Activated CD4-positive, alpha-beta memory T cell treated with anti-CD3 and anti-CD28 coated beads, Interleukin-2, amount 10 ng/mL, durations not matched to agents 7 days and 5 days (primary cell): ENCODE data around the gene SELENOI. TPM values are rescaled to one million over a fixed set of nuclear protein-coding genes. Genes with fewer than 3 reads are reported as not detected.
A peak's percentile ranks its signal among the peaks of the same experiment; 100 is the strongest.
"Not testable (repeated sequence)": the region's sequence is repeated elsewhere in the genome, so short reads cannot be mapped to it uniquely, and the experiment has no call there.

ENCODE experiments used
- CTCF ChIA-PET: fragments of 350-600 bp; sonication (Branson Sonifier 250); formaldehyde crosslinking; loops from one replicate; lab custom pipeline; 2021; ENCODE audit warnings: antibody characterized with exemption, inconsistent platforms; lab: Charles Lee
- POLR2A ChIA-PET: fragments of 350-600 bp; sonication (Branson Sonifier 250); formaldehyde crosslinking; loops from one replicate; lab custom pipeline; 2021; ENCODE audit warnings: antibody characterized with exemption; lab: Charles Lee
- DNase-seq: peaks from one replicate; pipeline ENCODE4 v3.0.0-alpha.2; 2020
- H3K27ac Mint-ChIP-seq: one replicate; pipeline ENCODE4 v1.8.0; 2021; ENCODE audit warnings: mild to moderate bottlenecking, mixed read lengths
- H3K27me3 Mint-ChIP-seq: one replicate; pipeline ENCODE4 v1.8.0; 2021; ENCODE audit warnings: mixed read lengths
- H3K36me3 Mint-ChIP-seq: one replicate; pipeline ENCODE4 v1.8.0; 2021; ENCODE audit warnings: low read depth, mixed read lengths
- H3K4me1 Mint-ChIP-seq: one replicate; pipeline ENCODE4 v1.8.0; 2021; ENCODE audit warnings: mixed read lengths
- H3K4me3 Mint-ChIP-seq: one replicate; pipeline ENCODE4 v1.8.0; 2021; ENCODE audit warnings: mild to moderate bottlenecking, mixed read lengths
- H3K9me3 Mint-ChIP-seq: one replicate; pipeline ENCODE4 v1.8.0; 2021; ENCODE audit warnings: mixed read lengths
- total RNA-seq, 2 experiments: library from RNA; stranded (reverse); gene quantifications; one replicate each; pipeline ENCODE4 v1.2.3, GENCODE V29; 2021

SELENOI gene
- total RNA-seq, 2 experiments from 2014 or later, result 22.9 to 31.4 TPM

DNA sequence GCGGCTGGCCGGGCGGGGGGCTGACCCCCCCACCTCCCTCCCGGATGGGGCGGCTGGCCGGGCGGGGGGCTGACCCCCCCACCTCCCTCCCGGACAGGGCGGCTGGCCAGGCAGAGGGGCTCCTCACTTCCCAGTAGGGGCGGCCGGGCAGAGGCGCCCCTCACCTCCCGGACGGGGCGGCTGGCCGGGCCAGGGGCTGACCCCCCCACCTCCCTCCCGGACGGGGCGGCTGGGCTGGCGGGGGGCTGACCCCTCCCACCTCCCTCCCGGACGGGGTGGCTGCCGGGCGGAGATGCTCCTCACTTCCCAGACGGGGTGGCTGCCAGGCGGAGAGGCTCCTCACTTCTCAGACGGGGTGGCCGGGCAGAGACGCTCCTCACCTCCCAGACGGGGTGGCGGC lies 25.0 kb downstream of the SELENOI start:
- H3K4me1 Mint-ChIP-seq, POLR2A ChIA-PET, H3K27me3 Mint-ChIP-seq, H3K27ac Mint-ChIP-seq, CTCF ChIA-PET, DNase-seq, H3K9me3 Mint-ChIP-seq, H3K4me3 Mint-ChIP-seq: not testable (repeated sequence)
- H3K36me3 Mint-ChIP-seq, result peaks cover 62% of the 10 kb centered on the region

DNA sequence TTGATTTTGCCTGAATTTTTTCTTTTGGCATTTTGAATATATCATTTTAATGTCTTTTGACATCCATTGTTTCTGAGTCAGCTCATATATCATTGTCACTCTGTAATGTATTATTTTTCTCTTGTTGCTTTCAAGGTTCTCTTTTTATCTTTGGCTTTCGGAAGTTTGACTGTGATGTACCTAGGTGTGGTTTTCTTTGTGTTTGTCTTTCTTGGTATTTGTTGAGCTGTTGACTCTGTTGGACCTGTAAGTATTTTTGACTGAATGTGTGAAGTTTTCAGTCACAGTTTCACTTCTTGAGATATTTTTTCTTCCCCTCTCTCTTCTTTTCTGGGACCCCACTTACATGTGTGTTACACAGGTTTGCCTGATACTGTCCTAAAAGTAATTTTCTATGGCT lies 30.9 kb downstream of the SELENOI start:
- ChIA-PET CTCF (no interaction called here), POLR2A (interaction anchor here (1.2 kb wide), 1 partner anchor 31 kb away, joined by 4 read pairs; the partner anchor contains the start of gene SELENOI)
- Mint-ChIP-seq H3K4me3 (peak overlapping the region; percentile 36), H3K36me3 (peaks cover 51% of the 10 kb centered on the region), H3K9me3 (no peaks in the 10 kb centered on the region), H3K27me3 (no peaks in the 10 kb centered on the region), H3K27ac (peak overlapping the region; percentile 69), H3K4me1 (peaks cover 18% of the 10 kb centered on the region)
- no peak for DNase-seq

DNA sequence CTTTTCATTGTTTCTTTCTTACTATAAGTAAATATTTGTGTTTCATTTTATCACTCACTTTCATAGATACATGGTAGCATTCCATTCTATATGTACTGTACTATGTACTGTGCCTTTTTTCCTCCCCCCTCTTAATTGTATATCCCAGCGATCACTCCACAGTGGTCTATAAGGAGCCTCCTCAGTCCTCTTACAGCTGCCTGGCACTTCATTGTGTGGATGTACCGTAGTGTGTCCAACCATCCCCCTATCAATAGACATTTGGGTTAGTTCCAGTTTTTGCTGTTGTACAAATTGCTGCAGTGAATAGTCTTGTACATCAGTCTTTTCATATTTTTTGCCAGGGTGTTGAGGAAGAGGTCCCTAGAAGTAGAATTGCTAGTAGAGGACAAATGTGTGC lies 34.3 kb downstream of the SELENOI start:
- H3K36me3 Mint-ChIP-seq, result peaks cover 44% of the 10 kb centered on the region
- no peak overlapping the region for H3K27ac Mint-ChIP-seq
- CTCF ChIA-PET, result no interaction called here
- H3K9me3 Mint-ChIP-seq, result no peaks in the 10 kb centered on the region
- DNase-seq, result no peak
- POLR2A ChIA-PET, result no interaction called here
- peaks cover 26% of the 10 kb centered on the region for H3K4me1 Mint-ChIP-seq
- no peaks in the 10 kb centered on the region for H3K27me3 Mint-ChIP-seq
- no peak overlapping the region for H3K4me3 Mint-ChIP-seq

DNA sequence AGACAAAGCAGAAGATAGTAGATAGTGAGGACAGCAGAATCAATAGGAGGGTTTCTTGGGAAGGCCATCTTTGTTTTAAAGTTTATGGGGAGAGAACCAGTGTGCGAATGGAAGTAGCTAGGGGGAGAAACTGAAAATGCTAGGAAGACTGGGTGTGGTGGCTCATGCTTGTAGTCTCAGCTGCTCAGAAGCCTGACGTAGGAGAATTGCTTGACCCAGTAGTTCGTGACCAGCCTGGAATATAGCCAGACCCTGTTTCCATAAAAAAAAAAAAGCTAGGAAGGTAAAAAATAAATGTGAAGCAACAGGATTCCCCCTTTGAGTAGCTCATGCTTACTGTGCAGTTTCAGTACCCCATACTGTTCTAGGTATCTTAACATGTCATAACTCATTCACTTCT lies 36.6 kb downstream of the SELENOI start:
- Mint-ChIP-seq H3K4me1 (peaks cover 18% of the 10 kb centered on the region), H3K9me3 (no peaks in the 10 kb centered on the region), H3K4me3 (no peak overlapping the region), H3K27me3 (no peaks in the 10 kb centered on the region), H3K27ac (no peak overlapping the region), H3K36me3 (peaks cover 42% of the 10 kb centered on the region)
- ChIA-PET POLR2A (interaction anchor here (0.8 kb wide), 1 partner anchor 37 kb away, joined by 3 read pairs; no protein-coding TSS in a partner anchor), CTCF (interaction anchor here (1.5 kb wide), 1 partner anchor 8 kb away, joined by 3 read pairs; no protein-coding TSS in a partner anchor)
- no peak for DNase-seq

DNA sequence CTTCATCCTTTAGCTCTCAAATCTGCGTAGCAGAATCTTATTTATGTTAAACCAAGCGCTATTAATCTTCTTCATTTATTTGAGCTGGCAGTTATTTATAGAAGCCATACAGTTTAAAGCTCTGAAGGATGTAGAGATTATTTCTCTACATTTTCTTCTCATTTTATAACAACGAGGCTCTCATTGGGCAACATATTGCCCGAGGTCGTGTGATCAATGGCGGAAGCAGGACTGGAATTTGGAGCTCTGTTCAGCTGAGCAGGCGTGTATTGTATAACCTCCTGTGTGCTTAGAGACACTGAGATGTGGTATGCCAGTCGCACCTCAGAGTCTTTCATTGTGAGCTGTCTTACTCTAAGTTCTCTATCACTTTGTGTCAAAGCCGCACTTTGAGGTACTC lies 38.2 kb downstream of the SELENOI start:
- ChIA-PET POLR2A (interaction anchor here (1.5 kb wide), 1 partner anchor 39 kb away, joined by 3 read pairs; the partner anchor contains the start of gene SELENOI), CTCF (no interaction called here)
- H3K4me3 Mint-ChIP-seq, result no peak overlapping the region

DNA sequence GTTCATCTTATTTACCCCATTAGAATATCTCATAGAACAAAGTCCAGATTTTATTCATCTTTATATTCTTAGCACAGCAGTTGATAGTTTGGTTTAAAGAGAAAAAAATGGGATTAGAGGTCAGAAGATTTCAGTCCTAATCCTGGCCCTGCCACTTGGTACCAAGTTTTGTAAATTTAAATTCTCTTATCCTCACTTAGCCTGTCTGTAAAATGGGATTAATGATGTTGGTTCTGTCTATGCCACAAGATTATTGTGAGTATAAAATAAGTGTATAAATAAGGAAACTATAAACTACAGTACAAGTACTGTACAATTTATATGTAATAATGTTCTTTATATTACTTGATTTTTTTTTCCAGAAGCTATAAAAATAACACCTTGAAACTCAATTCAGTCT lies 38.7 kb downstream of the SELENOI start:
- Mint-ChIP-seq H3K27ac (no peak overlapping the region), H3K9me3 (no peaks in the 10 kb centered on the region), H3K36me3 (peaks cover 36% of the 10 kb centered on the region), H3K4me1 (peaks cover 11% of the 10 kb centered on the region), H3K27me3 (no peaks in the 10 kb centered on the region), H3K4me3 (no peak overlapping the region)
- DNase-seq, result no peak
- POLR2A ChIA-PET, result no interaction called here
- CTCF ChIA-PET, result no interaction called here

More for the DNA sequence above, 38.2 kb downstream of the SELENOI start:
- DNase-seq, result no peak
- Mint-ChIP-seq H3K27ac (no peak overlapping the region), H3K27me3 (no peaks in the 10 kb centered on the region), H3K4me1 (peaks cover 10% of the 10 kb centered on the region), H3K36me3 (peaks cover 35% of the 10 kb centered on the region), H3K9me3 (no peaks in the 10 kb centered on the region)

DNA sequence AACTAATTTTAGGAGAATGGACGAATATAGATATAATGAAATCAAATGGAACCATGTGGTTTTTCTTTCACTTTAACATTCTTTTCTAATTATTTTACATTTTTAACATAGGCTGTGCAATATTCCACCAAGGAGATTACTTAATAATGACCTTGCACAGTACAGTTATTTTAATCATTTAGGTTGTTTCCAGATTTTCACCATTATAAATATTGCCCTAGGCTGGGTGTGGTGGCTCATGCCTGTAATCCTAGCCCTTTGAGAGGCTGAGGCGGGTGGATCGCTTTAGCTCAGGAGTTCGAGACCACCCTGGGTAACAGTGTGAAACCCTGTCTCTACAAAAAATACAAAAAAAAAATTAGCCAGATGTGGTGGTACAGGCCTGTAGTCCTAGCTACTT lies 41.2 kb downstream of the SELENOI start:
- DNase-seq, result no peak
- ChIA-PET POLR2A (interaction anchor here (0.8 kb wide), 1 partner anchor 40 kb away, joined by 3 read pairs; the partner anchor contains the start of gene ADGRF3), CTCF (interaction anchor here (0.7 kb wide), 2 partner anchors 41 to 1235 kb away, joined by 3 read pairs; partner anchors contain the start of gene ADGRF3)
- Mint-ChIP-seq H3K27ac (no peak overlapping the region), H3K36me3 (peaks cover 33% of the 10 kb centered on the region), H3K9me3 (no peaks in the 10 kb centered on the region), H3K4me1 (peaks cover 7% of the 10 kb centered on the region), H3K27me3 (no peaks in the 10 kb centered on the region), H3K4me3 (no peak overlapping the region)

DNA sequence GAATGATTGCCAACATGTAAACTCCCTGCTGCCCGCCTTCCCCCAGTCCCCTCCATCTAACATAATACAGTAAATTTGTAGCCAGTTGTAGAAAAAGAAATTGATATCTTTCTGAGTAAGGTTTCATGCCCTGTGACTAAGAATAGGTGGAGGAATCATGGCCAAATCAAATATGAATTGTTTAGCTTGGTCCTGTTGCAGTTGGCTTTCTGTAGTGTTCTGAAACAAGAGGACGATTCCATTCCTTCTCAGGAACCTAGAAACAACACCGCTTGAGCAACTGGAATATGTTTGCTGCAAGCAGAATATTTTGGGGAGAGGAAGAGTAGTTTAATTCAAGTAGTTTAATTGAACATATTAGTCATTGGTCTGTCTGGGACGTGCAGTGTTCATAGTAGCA lies 48.8 kb downstream of the SELENOI start:
- Mint-ChIP-seq H3K4me1 (peaks cover 7% of the 10 kb centered on the region), H3K27me3 (no peaks in the 10 kb centered on the region), H3K27ac (no peak overlapping the region), H3K4me3 (no peak overlapping the region), H3K36me3 (peaks cover 16% of the 10 kb centered on the region), H3K9me3 (no peaks in the 10 kb centered on the region)
- DNase-seq, result no peak
- ChIA-PET CTCF (no interaction called here), POLR2A (no interaction called here)

DNA sequence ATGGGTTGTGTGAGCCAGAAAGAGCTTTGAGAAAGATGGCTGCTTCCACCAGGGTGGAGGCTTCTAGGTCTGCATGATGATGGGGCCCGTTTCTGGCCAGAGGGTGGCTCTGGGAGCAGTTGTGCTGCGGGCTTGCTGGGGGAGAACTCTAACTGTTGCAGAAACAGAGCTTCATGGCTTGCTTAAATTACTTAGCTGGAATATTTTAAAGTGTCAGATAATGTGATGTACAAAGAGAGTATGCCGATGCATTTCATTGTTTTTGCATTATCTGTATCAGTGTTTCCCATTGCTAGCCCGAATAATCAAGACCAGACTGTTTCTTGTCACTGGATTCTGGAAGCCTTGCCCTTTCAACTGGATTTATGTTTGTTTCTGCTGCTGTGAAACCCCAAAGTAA lies 49.5 kb downstream of the SELENOI start:
- POLR2A ChIA-PET, result interaction anchor here (1.5 kb wide), 1 partner anchor 50 kb away, joined by 5 read pairs; the partner anchor contains the start of gene SELENOI
- peaks cover 12% of the 10 kb centered on the region for H3K36me3 Mint-ChIP-seq
- no peak for DNase-seq
- no peak overlapping the region for H3K4me3 Mint-ChIP-seq
- H3K9me3 Mint-ChIP-seq, result no peaks in the 10 kb centered on the region
- H3K27me3 Mint-ChIP-seq, result no peaks in the 10 kb centered on the region
- no peak overlapping the region for H3K27ac Mint-ChIP-seq
- CTCF ChIA-PET, result no interaction called here
- H3K4me1 Mint-ChIP-seq, result peaks cover 12% of the 10 kb centered on the region

DNA sequence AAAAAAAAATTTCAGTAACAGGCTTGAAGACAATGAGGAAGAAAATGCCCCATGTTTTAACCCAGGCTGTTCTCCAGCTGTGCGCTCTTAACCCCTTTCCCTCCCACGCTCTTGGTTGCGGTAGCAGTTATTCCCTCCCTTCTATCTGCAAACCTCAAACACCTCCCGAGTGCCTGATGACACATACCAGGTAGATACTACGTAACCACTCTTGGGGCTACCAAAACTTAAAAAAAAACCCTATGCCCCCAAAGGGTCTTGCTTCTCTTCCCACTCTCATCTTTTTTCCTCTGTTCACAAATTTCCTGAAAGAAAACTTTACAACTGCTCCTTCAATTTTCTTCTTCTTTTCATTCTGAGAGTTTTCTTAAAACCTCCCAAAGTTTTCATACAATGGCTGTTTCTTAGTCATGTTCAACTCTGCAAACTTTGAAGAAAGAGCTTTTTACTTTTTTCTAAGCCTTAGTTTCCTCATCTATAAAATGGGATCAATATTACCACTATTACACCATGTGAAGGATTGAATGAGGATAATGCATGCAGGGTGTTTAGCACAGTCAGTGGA lies 50.9 kb downstream of the SELENOI start:
- DNase-seq, result no peak

DNA sequence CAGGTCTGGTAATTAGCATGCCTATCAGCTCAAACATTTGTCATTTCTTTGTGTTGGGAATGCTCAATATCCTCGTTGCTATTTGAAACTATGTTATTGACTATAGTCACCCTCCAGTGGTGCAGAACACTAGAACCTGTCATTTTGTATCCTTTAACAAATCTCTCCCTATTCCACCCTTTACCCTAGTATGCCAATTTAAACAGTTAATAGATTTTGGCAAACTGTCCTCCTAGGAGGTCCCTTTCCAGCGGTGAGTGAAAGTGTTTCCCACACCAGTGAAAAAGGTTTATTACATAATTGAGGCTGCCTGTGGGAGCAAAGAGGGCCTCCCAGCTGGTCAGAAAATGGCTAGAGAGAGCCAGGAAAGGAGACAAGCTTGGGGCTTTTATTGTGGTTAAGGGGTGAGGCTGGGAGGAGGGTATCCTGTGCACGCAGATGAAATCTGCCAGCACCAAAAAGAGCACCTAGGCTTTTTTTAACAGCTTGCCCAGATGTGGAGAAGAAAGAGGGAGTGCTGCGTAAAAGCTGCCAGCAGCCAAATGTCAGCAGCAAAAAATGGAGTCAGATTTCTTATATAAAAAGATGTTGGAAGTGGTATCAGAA lies 53.9 kb downstream of the SELENOI start:
- Mint-ChIP-seq H3K4me1 (peaks cover 12% of the 10 kb centered on the region), H3K4me3 (no peak overlapping the region), H3K27me3 (peaks cover 6% of the 10 kb centered on the region), H3K9me3 (no peaks in the 10 kb centered on the region), H3K27ac (no peak overlapping the region), H3K36me3 (peaks cover 7% of the 10 kb centered on the region)
- ChIA-PET POLR2A (interaction anchor here (1.4 kb wide), 1 partner anchor 9 kb away, joined by 4 read pairs; no protein-coding TSS in a partner anchor), CTCF (interaction anchor here (0.6 to 0.7 kb wide), 2 partner anchors 441 to 448 kb away, joined by 3 to 4 read pairs; no protein-coding TSS in a partner anchor)
- DNase-seq, result no peak

More for the DNA sequence above, 50.9 kb downstream of the SELENOI start:
- Mint-ChIP-seq H3K36me3 (peaks cover 11% of the 10 kb centered on the region), H3K4me3 (no peak overlapping the region), H3K27ac (no peak overlapping the region), H3K9me3 (no peaks in the 10 kb centered on the region), H3K27me3 (peaks cover 3% of the 10 kb centered on the region), H3K4me1 (peaks cover 14% of the 10 kb centered on the region)
- ChIA-PET CTCF (no interaction called here), POLR2A (interaction anchor here (1.5 to 1.6 kb wide), 2 partner anchors 12 to 51 kb away, joined by 4 to 5 read pairs; partner anchors contain the start of gene SELENOI)

DNA sequence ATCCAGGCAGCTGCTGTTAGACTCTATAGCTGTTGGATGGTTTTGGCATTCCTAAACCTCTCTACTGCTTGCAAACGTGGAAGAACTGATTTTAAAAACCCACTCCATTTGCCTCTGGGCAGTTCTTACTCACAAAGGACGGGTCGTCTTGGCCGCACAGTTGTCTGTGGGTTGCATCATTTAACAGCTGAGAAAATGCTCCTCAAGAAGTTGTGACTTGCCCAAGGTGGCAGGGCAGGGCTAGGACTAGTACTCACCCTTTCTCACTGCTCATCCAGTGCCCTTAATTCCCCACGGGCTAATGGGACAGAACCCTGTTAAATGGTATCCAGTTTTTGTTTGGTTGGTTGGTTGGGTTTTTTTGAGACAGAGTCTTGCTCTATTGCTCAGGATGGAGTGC lies 54.8 kb downstream of the SELENOI start:
- Mint-ChIP-seq H3K4me3 (no peak overlapping the region), H3K27ac (no peak overlapping the region), H3K9me3 (no peaks in the 10 kb centered on the region), H3K36me3 (peaks cover 4% of the 10 kb centered on the region), H3K4me1 (peaks cover 12% of the 10 kb centered on the region), H3K27me3 (peaks cover 6% of the 10 kb centered on the region)
- no peak for DNase-seq
- POLR2A ChIA-PET, result interaction anchor here (1.4 kb wide), 1 partner anchor 8 kb away, joined by 4 read pairs; no protein-coding TSS in a partner anchor
- CTCF ChIA-PET, result no interaction called here
